GM12891 (cell line): Measurements from ENCODE around the gene ACE.

Source experiments
- POLR2A ChIP-seq: IDR thresholded peaks from 2 replicates; pipeline ENCODE4 v1.6.1; 2011; ENCODE audit warnings: low read depth, low read length, control low read depth
- POLR2AphosphoS5 ChIP-seq: IDR thresholded peaks from 2 replicates; pipeline ENCODE4 v1.6.1; 2011; ENCODE audit warnings: low read depth, low read length, control low read depth
- SPI1 ChIP-seq: IDR thresholded peaks from 2 replicates; pipeline ENCODE4 v1.6.1; 2011; ENCODE audit warnings: low read depth, low read length, control low read depth
- TAF1 ChIP-seq: IDR thresholded peaks from 2 replicates; pipeline ENCODE4 v1.6.1; 2011; ENCODE audit warnings: low read depth, low read length, control low read depth

GRCh38 chr17:63504261-63504660 is 27.4 kb downstream of the ACE start:
- no peak for TF ChIP-seq POLR2AphosphoS5
- TF ChIP-seq POLR2A, result no peak
- TF ChIP-seq SPI1, result no peak
- no peak for TF ChIP-seq TAF1
